ENCODE results near the gene CDH5. TPM values are rescaled to one million over a fixed set of nuclear protein-coding genes. Genes with fewer than 3 reads are reported as not detected.

The CDH5 gene
- total RNA-seq, 1 experiment from 2014 or later = not detected

DNA sequence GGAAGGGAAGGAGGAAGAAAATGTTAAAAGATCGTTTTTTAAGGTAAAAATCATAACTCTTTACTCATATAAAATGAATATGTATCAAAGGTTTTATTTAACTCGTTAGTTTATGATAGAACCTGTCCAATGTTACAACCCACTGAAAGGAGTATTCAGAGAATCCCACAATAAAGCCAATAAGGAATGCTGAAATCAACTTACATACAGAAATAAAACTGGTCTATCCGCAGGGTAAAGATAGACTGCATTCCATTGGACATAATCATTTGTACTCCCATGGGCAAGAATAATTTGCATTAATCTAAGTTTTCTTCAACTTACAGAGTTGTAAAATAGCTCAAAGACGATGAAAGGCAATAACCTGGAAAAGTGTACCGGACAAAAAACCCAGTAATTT is 42.7 kb downstream of the CDH5 start:
- DNase-seq (ENCODE audit: extremely low read depth, low read depth) = no peak

- DNase-seq (ENCODE audit: extremely low read depth, low read depth) = no peak
Measured at GRCh38 chr16:66412182-66412581, 45.7 kb downstream of the CDH5 start.

- DNase-seq (ENCODE audit: extremely low read depth, low read depth) = no peak
Measured at GRCh38 chr16:66414891-66415290, 48.4 kb downstream of the CDH5 start.

DNA sequence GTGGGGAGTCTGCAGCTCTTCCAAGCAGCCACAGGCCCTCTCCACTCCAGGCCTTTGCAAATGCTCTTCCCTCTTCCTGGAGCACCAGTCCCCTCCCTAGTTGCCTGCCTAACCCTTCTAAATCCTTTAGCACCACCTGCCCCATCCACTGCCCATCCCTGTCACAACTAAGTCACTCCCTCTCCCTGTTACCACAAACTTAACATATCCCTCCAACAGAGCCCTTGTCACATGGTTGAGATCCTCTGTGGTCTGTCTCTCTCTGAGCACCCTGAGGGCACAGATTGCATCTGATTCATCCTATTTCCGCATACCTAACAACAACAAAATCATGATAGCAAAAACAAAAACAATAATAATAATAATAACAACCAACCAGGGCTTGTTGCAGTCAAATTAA is 49.6 kb downstream of the CDH5 start:
- DNase-seq (ENCODE audit: extremely low read depth, low read depth) = no peak

DNA sequence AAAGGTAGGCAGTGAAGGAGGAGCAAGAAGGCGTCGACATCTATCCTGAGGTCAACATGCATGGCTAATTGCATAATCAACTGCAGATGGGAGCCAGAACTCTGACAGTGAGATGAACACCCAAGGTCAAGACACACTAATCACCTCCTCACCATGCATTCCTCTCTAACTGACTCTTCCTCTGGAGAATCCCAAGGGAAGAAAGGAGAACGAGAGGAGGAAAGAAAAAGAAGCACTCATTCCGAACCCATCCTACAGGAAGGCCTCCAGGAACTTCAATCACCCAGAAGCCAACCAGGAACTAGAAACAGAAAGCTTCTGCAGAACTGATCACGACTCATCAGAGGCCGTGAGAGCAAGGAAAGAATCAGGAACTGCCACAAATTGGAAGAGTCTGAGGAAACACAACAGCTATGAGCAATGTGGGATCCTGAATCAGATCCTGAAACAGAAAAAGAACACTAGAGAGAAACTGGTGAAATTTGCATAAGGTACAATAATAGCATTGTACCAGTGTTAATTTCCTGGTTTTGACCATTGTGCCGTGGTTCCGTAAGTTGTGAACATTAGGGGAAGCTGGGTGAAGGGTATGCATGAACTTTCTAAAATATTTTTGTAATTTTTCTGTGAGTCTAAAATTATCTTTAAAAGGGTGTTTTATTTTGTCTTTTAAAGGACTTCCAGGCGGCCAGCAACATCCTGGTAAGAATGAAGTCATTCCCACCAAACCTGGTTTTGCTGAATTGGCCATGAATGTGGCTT is 50.6 kb downstream of the CDH5 start:
- DNase-seq (ENCODE audit: extremely low read depth, low read depth) = no peak

DNA sequence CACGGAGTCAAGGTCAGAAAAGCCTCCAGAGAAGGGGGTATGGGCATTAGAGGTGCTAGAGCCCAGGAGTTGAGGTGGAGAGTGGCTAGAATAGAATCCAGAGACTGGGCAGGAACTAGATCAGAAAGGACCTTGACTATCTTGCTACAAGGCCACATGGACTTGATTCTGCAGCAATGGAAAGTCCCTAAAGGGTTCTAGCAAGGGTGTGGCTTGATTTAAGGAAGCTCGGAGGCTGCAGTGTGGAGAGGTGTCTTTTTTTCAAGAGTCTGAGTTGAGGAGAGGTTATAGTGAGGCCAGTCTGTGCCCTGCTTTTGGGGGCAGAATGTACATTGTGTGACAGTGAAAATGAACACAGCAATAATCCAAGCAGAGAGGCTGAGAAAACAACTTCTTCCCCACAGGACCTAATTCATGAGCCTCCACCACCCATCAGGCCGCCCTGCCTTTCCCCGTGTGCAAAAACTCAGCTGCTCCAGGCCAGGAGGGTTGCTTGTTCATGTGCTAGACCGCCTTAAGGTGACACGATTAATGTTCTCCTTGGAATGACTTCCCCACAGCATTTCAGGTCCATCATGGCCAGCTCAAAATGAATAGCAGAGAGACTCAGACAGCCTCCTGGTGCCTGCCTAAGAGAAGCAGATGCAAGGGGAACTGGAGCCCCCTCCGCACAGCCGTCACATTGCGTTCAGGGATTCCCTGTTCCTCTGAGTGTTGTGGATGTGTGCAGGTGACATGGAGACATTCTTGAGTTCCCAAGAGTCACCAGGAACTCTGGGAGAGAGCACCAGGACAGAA is 51.9 kb downstream of the CDH5 start:
- DNase-seq (ENCODE audit: extremely low read depth, low read depth) = no peak

DNA sequence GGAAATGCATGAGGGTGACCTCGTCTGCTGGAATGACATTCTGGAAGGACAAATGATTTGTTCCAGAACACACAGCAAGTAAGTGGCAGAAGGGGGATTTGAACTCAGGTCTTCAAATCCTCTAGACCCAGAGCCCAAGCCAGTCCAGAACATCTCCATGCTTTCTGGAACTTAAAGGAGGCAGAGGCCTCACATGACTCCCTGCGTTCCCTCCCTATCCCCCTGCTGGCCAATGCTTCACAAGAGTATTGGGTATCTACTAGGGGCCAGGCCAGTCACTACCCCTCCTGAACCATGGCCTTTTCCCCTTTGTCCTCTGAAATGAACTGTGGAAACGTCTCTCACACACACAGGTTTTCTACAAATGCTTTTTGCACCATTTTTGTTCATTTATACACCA is 53.0 kb downstream of the CDH5 start:
- no peak for DNase-seq (ENCODE audit: extremely low read depth, low read depth)

DNA sequence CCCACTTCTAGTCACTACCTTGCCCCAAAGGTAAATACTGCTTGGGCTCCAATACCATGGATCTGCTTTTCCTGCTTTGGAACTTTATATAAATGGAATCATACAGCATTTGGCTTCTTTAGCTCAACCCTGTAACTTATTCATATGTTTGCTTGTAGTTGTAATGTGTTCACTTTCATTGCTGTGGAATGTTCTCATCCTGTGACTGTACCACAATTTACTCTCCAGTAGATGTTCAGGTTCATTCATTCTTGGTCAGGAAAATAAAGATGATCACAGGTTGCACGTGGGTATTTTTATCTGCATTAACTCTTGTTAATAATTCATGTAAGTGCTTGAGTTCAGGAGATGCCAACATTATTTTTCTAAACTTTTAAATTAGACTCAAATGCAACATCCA is 53.9 kb downstream of the CDH5 start:
- DNase-seq (ENCODE audit: extremely low read depth, low read depth) = no peak

GRCh38 chr16:66421891-66422290 is 55.4 kb downstream of the CDH5 start:
- no peak for DNase-seq (ENCODE audit: extremely low read depth, low read depth)

- DNase-seq (ENCODE audit: extremely low read depth, low read depth) = no peak
Measured at GRCh38 chr16:66422366-66422765, 55.9 kb downstream of the CDH5 start.

GRCh38 chr16:66423177-66423576 is 56.7 kb downstream of the CDH5 start:
- no peak for DNase-seq (ENCODE audit: extremely low read depth, low read depth)

DNA sequence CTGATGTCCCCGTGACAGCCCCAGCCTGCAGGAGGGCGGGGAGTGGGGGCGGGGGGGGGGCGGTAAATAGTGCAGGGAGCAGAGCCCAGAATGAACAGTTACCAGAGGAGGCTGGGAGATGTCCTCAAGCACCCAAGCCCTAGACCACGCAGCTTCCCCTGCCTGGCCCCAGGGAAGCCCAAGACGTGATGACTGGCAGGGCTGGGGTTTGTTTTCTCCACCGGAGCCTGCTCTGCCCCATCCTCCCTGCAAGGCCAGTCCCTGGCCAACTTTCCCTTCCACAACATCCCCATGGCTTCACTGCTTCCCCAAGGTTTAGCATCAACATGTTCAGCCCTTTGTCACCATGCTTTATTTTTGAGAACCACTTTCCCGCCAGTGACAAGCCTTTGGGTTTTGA is 59.2 kb downstream of the CDH5 start:
- no peak for DNase-seq (ENCODE audit: extremely low read depth, low read depth)

GRCh38 chr16:66426112-66427035 is 59.9 kb downstream of the CDH5 start:
- DNase-seq (ENCODE audit: extremely low read depth, low read depth) = no peak

- peak; percentile 32 for DNase-seq (ENCODE audit: extremely low read depth, low read depth)
Measured at GRCh38 chr16:66427036-66427860, 60.8 kb downstream of the CDH5 start, which contains the start of gene BEAN1. Gene BEAN1, plus strand, starts transcription at chr16:66427295. Its CDS starts 10,382 bp downstream, at chr16:66437677.

- DNase-seq (ENCODE audit: extremely low read depth, low read depth) = no peak
Measured at GRCh38 chr16:66427871-66428681, 61.6 kb downstream of the CDH5 start.

DNA sequence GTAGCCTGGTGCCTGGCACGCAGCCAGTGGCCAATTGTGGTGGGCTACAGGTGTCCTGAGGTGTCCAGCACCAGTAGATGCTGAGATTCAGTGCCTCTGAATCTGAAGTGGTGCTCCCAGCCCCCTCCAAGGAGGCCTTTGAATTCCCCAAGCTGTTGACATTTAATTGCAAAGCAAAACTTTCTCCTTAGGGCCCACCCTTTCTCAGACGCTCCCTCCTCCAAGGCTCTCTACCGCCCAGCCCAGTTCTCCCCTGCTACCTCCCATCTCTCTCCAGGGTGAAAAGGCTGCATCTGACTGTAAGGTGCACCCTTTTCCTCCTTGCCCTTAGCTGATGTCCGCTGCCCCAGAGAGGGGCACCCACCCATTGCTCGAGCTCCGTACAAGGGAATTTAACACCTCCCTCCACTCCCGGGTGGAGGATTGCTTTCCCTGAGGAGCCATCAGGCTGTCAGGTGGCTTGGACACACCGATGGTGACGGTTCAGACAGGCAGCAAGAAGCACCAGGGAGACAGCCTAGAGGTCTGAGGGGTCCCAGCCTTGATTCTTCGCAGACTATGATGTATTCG is 62.3 kb downstream of the CDH5 start:
- no peak for DNase-seq (ENCODE audit: extremely low read depth, low read depth)

GRCh38 chr16:66429290-66429962 is 62.9 kb downstream of the CDH5 start:
- no peak for DNase-seq (ENCODE audit: extremely low read depth, low read depth)

GRCh38 chr16:66430214-66430613 is 63.7 kb downstream of the CDH5 start:
- DNase-seq (ENCODE audit: extremely low read depth, low read depth) = no peak
